K562 (cell line): ENCODE measurements around the gene RNF223.

Experiments used
- ATF6 ChIP-seq: sonication (generic); formaldehyde crosslinking; IDR thresholded peaks from 2 replicates; pipeline ENCODE4 v1.4.0; 2020; ENCODE audit warnings: mild to moderate bottlenecking, missing genetic modification reagents
- CTCF ChIP-seq, 3 experiments: IDR thresholded peaks in 2 of 3; conservative IDR thresholded peaks in 1 of 3; 2 replicates each; pipeline ENCODE4 v1.5.1; 2011 to 2012; ENCODE audit warnings: low read length in 3 of 3, mild to moderate bottlenecking in 3 of 3, control low read depth in 2 of 3, improper control_type of control experiment in 1 of 3, inconsistent platforms in 1 of 3, low read depth in 1 of 3, mixed read lengths in 1 of 3, moderate library complexity in 1 of 3; ENCODE audit not compliant: insufficient read depth in 2 of 3
- EZH2 ChIP-seq: IDR thresholded peaks from 2 replicates; pipeline ENCODE4 v1.6.1; 2012; ENCODE audit warnings: low read depth, mild to moderate bottlenecking, inconsistent platforms, low read length, borderline replicate concordance
- HMG20B ChIP-seq: fragments of 250-450 bp; sonication (Bioruptor Pico); IDR thresholded peaks from 2 replicates; pipeline ENCODE4 v1.5.0; 2021; ENCODE audit warnings: mild to moderate bottlenecking
- HSF4 ChIP-seq: fragments of 250-450 bp; sonication (Bioruptor Pico); IDR thresholded peaks from 2 replicates; pipeline ENCODE4 v2.1.2; 2022; ENCODE audit warnings: mild to moderate bottlenecking, moderate library complexity, borderline replicate concordance
- MXI1 ChIP-seq: IDR thresholded peaks from 2 replicates; pipeline ENCODE4 v1.6.1; 2011; ENCODE audit warnings: low read depth, mild to moderate bottlenecking, improper control_type of control experiment, low read length
- NFATC3 ChIP-seq: fragments of 450-650 bp; IDR thresholded peaks from 2 replicates; pipeline ENCODE4 v1.6.1; 2017; ENCODE audit warnings: mild to moderate bottlenecking
- PML ChIP-seq: IDR thresholded peaks from 2 replicates; pipeline ENCODE4 v1.6.1; 2012; ENCODE audit warnings: low read length, inconsistent platforms
- POLR2A ChIP-seq: fragments of 450-650 bp; conservative IDR thresholded peaks from 2 replicates; pipeline ENCODE4 v1.6.1; 2016
- PRPF4 ChIP-seq: fragments of 200-400 bp; formaldehyde crosslinking; IDR thresholded peaks from one replicate; pipeline ENCODE4 v1.6.1; 2017; ENCODE audit warnings: low read length, low read depth, mild to moderate bottlenecking; ENCODE audit not compliant: insufficient read depth, poor library complexity, severe bottlenecking
- RNF2 ChIP-seq: sonication (generic); IDR thresholded peaks from 2 replicates; pipeline ENCODE4 v1.6.1; 2016
- SMARCE1 ChIP-seq: fragments of 450-650 bp; IDR thresholded peaks from 2 replicates; pipeline ENCODE4 v1.7.1; 2016; ENCODE audit warnings: mild to moderate bottlenecking
- STAT5A ChIP-seq: IDR thresholded peaks from 2 replicates; pipeline ENCODE4 v1.6.1; 2012; ENCODE audit warnings: low read length, inconsistent platforms, borderline replicate concordance
- ZNF785 ChIP-seq: fragments of 250-450 bp; sonication (Bioruptor Pico); IDR thresholded peaks from 2 replicates; pipeline ENCODE4 v1.4.0; 2020; ENCODE audit warnings: mild to moderate bottlenecking

GRCh38 chr1:1022302-1023009 lies 51.6 kb downstream of the RNF223 start:
- TF ChIP-seq SMARCE1, result no peak
- no peak for TF ChIP-seq CTCF (IDR thresholded peaks at IDR 0.05 in 2 of 3, conservative IDR thresholded peaks at IDR 0.05 in 1 of 3; ENCODE audit: insufficient read depth in 2 of 3, low read depth in 1 of 3, low read length in 3 of 3)
- no peak for TF ChIP-seq PRPF4
- TF ChIP-seq PML, result no peak
- TF ChIP-seq POLR2A, result no peak
- TF ChIP-seq STAT5A, result no peak
- no peak for TF ChIP-seq HSF4 (CRISPR knock-in tag)
- TF ChIP-seq MXI1, result no peak
- no peak for TF ChIP-seq NFATC3
- TF ChIP-seq ZNF785 (CRISPR knock-in tag), result no peak
- TF ChIP-seq HMG20B (CRISPR knock-in tag), result no peak
- no peak for TF ChIP-seq ATF6 (CRISPR knock-in tag)
- TF ChIP-seq EZH2, result no peak
- no peak for TF ChIP-seq RNF2
